Subcutaneous adipose tissue (tissue), 4 donors: Measurements from ENCODE around the gene SUMO3. TPM values are rescaled to one million over a fixed set of nuclear protein-coding genes. Genes with fewer than 3 reads are reported as not detected.

Source experiments
- total RNA-seq, 4 donors: library from RNA; depleted of rRNA; stranded (reverse); fragments of >200 nt; gene quantifications; one replicate each; pipeline ENCODE4 v1.1.0, GENCODE V29; 2016
- TF ChIP-seq, protein P1 (sequence below): fragments of 450-650 bp; IDR thresholded peaks from one replicate; pipeline ENCODE4 v1.5.1; 2016; ENCODE audit warnings: low read depth, mild to moderate bottlenecking, control low read depth, antibody characterized with exemption, moderate library complexity

The SUMO3 gene
- total RNA-seq, 4 donors from 2014 or later = 41.3 to 77.0 (median 59.4) TPM

DNA sequence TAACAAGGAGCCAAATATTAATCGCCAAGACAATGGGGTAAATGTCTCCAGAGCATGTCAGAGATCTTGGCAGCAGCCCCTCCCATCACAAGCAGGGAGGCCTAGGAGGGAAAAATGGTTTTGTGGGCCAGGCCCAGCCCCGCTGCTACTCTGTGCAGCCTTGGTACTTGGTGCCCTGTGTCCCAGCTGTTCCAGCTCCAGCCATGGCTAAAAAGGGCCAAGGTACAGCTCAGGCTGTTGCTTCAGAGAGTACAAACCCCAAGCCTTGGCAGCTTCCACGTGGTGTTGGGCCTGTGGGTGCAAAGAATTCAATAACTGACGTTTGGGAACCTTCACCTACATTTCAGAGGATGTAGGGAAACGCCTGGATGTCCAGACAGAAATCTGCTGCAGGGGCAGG lies 26.6 kb downstream of the SUMO3 start:
- TF ChIP-seq, protein P1, sequence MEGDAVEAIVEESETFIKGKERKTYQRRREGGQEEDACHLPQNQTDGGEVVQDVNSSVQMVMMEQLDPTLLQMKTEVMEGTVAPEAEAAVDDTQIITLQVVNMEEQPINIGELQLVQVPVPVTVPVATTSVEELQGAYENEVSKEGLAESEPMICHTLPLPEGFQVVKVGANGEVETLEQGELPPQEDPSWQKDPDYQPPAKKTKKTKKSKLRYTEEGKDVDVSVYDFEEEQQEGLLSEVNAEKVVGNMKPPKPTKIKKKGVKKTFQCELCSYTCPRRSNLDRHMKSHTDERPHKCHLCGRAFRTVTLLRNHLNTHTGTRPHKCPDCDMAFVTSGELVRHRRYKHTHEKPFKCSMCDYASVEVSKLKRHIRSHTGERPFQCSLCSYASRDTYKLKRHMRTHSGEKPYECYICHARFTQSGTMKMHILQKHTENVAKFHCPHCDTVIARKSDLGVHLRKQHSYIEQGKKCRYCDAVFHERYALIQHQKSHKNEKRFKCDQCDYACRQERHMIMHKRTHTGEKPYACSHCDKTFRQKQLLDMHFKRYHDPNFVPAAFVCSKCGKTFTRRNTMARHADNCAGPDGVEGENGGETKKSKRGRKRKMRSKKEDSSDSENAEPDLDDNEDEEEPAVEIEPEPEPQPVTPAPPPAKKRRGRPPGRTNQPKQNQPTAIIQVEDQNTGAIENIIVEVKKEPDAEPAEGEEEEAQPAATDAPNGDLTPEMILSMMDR = no peak

DNA sequence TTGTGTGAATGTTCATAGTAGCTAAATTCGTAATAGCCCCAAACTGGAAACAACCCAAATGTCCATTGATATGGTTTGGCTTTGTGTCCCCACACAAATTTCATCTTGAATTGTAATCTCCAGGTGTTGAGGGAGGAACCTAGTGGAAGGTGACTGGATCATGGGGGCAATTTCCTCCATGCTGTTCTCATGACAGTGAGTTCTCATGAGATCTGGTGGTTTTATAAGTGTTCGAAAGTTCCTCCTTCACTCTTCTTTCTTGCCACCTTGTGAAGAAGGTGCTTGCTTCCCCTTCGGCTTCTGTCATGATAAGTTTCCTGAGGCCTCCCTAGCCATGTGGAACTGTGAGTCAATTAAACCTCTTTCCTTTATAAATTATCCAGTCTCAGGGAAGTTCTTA lies 27.5 kb downstream of the SUMO3 start:
- TF ChIP-seq, protein P1 = no peak

DNA sequence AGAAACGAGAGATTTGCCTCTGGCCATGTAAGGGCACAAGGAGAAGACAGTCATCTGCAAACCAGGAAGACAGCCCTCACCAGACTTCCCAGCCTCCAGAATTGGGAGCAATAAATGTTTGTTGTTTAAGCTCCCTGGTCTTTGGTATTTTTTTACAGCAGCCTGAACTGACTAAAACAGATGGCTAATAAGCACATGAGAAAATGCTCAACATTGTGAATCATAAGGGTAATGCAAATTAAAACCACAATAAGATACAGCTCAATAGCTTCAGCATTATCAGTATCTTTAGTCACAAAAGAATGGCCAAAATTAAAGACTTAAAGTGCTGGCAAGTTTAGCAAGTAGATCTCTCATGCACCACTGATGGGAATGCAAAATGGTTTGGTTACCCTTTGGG lies 28.0 kb downstream of the SUMO3 start:
- TF ChIP-seq, protein P1 = no peak

- TF ChIP-seq, protein P1 = no peak
Observed at GRCh38 chr21:44785620-44786335, 32.1 kb downstream of the SUMO3 start.

- TF ChIP-seq, protein P1 = no peak
Observed at GRCh38 chr21:44784810-44785209, 33.1 kb downstream of the SUMO3 start.

- TF ChIP-seq, protein P1 = no peak
Observed at GRCh38 chr21:44783020-44783696, 34.7 kb downstream of the SUMO3 start.

DNA sequence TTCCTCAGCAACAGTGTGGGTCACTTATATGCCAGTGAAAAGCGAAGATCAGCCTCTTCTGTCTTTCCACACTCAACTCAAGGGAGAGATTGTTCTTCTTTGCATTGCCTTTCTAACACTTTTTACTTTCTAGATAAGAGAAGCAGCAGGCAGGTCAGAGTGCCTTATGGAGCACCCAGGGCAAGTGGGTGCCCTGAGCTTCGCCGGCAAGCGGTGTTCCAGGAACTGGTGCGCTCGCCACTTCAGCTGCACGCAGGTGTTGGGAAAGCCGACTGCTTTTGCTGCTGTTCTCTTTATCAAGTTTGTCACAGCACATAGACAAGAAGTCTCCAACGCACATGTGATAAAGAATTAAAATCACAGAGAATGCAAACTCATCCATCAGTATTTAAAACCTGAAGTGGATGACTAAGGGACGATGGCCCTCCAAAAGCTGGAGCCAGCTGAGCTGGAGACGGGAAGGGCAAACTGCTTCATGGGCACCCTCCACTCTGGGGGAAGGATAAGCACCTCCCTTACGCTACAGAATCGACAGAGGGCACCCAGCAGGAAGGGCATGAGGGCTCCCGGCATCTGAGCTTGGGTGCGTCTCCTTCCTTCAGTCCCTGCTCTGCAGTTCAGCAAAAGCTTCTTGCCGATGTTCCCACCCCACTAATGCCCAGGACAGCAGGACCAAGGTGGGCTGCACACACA lies 36.9 kb downstream of the SUMO3 start:
- TF ChIP-seq, protein P1 = no peak
